Bronchial smooth muscle cell (primary cell): ENCODE results near the gene ZNF80. TPM values are rescaled to one million over a fixed set of nuclear protein-coding genes. Genes with fewer than 3 reads are reported as not detected.

Source experiments
- total RNA-seq: library from RNA; depleted of rRNA; stranded (reverse); fragments of >200 nt; gene quantifications from 2 replicates; pipeline ENCODE4 v1.2.1, GENCODE V29; 2014

Gene ZNF80
- total RNA-seq, result not detected in 2 replicates

GRCh38 chr3:114237478-114237877, at the start of gene ZNF80:
Gene ZNF80 (minus strand): TSS chr3:114237578. CDS start chr3:114237074, 504 bp downstream.

Other genes with a start within 250 kb of the ZNF80 start
- gene CCDC191, start 181.1 kb downstream of the ZNF80 start, total RNA-seq, result 1.7 and 2.7 TPM in 2 replicates
- gene QTRT2, start 180.8 kb downstream of the ZNF80 start, total RNA-seq, result 6.1 and 9.1 TPM in 2 replicates
- gene DRD3, start 58.5 kb downstream of the ZNF80 start, total RNA-seq, result not detected in 2 replicates
- gene TIGIT, start 56.5 kb upstream of the ZNF80 start, total RNA-seq, result 0.32 TPM in 1 of 2 replicates, not detected in the other